Neural cell (in vitro differentiated cells): ENCODE measurements around the gene C1orf167.

Experiments used
- EP300 ChIP-seq: fragments of 450-650 bp; conservative IDR thresholded peaks from 2 replicates; pipeline ENCODE4 v1.6.1; 2014; ENCODE audit warnings: antibody characterized with exemption, mild to moderate bottlenecking, moderate library complexity; ENCODE audit not compliant: poor library complexity, severe bottlenecking
- TAF1 ChIP-seq: IDR thresholded peaks from 2 replicates; pipeline ENCODE4 v1.6.1; 2012; ENCODE audit warnings: low read depth
- TF ChIP-seq, protein P1 (sequence below): fragments of 450-650 bp; IDR thresholded peaks from 2 replicates; pipeline ENCODE4 v1.5.1; 2014; ENCODE audit warnings: antibody characterized with exemption, mild to moderate bottlenecking, moderate library complexity; ENCODE audit not compliant: poor library complexity, severe bottlenecking

- TF ChIP-seq, protein P1, sequence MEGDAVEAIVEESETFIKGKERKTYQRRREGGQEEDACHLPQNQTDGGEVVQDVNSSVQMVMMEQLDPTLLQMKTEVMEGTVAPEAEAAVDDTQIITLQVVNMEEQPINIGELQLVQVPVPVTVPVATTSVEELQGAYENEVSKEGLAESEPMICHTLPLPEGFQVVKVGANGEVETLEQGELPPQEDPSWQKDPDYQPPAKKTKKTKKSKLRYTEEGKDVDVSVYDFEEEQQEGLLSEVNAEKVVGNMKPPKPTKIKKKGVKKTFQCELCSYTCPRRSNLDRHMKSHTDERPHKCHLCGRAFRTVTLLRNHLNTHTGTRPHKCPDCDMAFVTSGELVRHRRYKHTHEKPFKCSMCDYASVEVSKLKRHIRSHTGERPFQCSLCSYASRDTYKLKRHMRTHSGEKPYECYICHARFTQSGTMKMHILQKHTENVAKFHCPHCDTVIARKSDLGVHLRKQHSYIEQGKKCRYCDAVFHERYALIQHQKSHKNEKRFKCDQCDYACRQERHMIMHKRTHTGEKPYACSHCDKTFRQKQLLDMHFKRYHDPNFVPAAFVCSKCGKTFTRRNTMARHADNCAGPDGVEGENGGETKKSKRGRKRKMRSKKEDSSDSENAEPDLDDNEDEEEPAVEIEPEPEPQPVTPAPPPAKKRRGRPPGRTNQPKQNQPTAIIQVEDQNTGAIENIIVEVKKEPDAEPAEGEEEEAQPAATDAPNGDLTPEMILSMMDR, result no peak
- no peak for TF ChIP-seq TAF1
- TF ChIP-seq EP300, result no peak
These were observed 37.9 kb downstream of the C1orf167 start for GRCh38 chr1:11799896-11800295.
